SK-N-SH (cell line): ENCODE data around the gene SLC36A4. TPM values are rescaled to one million over a fixed set of nuclear protein-coding genes. Genes with fewer than 3 reads are reported as not detected.

Experiments used
- CTCF ChIA-PET: fragments of 300-600, 350-600 bp; formaldehyde crosslinking; extraction: SDS; loops from one replicate; lab custom pipeline; 2021; lab: Yijun Ruan, JAX
- POLR2A ChIA-PET: fragments of 350-600 bp; sonication (Branson Sonifier 250); formaldehyde crosslinking; extraction: SDS; loops from one replicate; lab custom pipeline; 2020; ENCODE audit warnings: antibody characterized with exemption, inconsistent platforms; lab: Yijun Ruan, JAX
- DNase-seq: peaks from one replicate; pipeline ENCODE4 v3.0.0; 2012
- H2AFZ ChIP-seq: fragments of 200-600 bp; sonication (generic); 2 replicates; pipeline ENCODE4 v1.8.1; 2016; ENCODE audit warnings: antibody characterized with exemption, mild to moderate bottlenecking, low read depth
- H3F3A ChIP-seq: fragments of 200-600 bp; sonication (generic); replicated peaks from 2 replicates; pipeline ENCODE3; 2016; ENCODE audit warnings: antibody characterized with exemption, mild to moderate bottlenecking; ENCODE audit not compliant: insufficient read depth
- H3K27ac ChIP-seq, 2 experiments: fragments of 200-500 bp in 1 of 2; fragments of 200-600 bp in 1 of 2; sonication (Bioruptor generic) in 1 of 2; sonication (generic), shearing (Covaris generic) in 1 of 2; 2 replicates each; pipeline versions ENCODE4 v1.5.1 to v1.6.1; 2014 to 2016; ENCODE audit warnings: low read depth in 2 of 2, inconsistent platforms in 1 of 2, low read length in 1 of 2, mild to moderate bottlenecking in 1 of 2, mixed read lengths in 1 of 2
- H3K27me3 ChIP-seq: fragments of 200-600 bp; sonication (generic), shearing (Covaris generic); 2 replicates; pipeline ENCODE4 v1.6.1; 2016; ENCODE audit warnings: mixed run types; ENCODE audit not compliant: insufficient read depth
- H3K36me3 ChIP-seq, 2 experiments: fragments of 200-500 bp in 1 of 2; fragments of 200-600 bp in 1 of 2; sonication (Bioruptor generic) in 1 of 2; sonication (generic) in 1 of 2; replicated peaks in 1 of 2; 2 replicates each; pipeline versions ENCODE3 to v1.5.1; 2014 to 2016; ENCODE audit warnings: low read length in 1 of 2, mild to moderate bottlenecking in 1 of 2; ENCODE audit not compliant: insufficient read depth in 2 of 2, control insufficient read depth in 1 of 2
- H3K4me1 ChIP-seq, 2 experiments: fragments of 200-500 bp in 1 of 2; fragments of 200-600 bp in 1 of 2; sonication (Bioruptor generic) in 1 of 2; sonication (generic), shearing (Covaris generic) in 1 of 2; 2 replicates each; pipeline versions ENCODE4 v1.5.1 to v1.6.1; 2014 to 2016; ENCODE audit warnings: low read depth in 1 of 2, low read length in 1 of 2, mixed run types in 1 of 2; ENCODE audit not compliant: insufficient read depth in 2 of 2, control insufficient read depth in 1 of 2
- H3K4me2 ChIP-seq: fragments of 200-600 bp; sonication (generic), shearing (Covaris generic); 2 replicates; pipeline ENCODE4 v1.6.1; 2017; ENCODE audit warnings: mixed run types
- H3K4me3 ChIP-seq, 2 experiments: fragments of 200-500 bp in 1 of 2; fragments of 200-600 bp in 1 of 2; sonication (Bioruptor generic) in 1 of 2; sonication (generic), shearing (Covaris generic) in 1 of 2; 2 replicates each; pipeline versions ENCODE4 v1.5.1 to v1.8.1; 2014 to 2016; ENCODE audit warnings: low read depth in 2 of 2, inconsistent platforms in 1 of 2, low read length in 1 of 2, mild to moderate bottlenecking in 1 of 2, mixed read lengths in 1 of 2, moderate library complexity in 1 of 2
- H3K79me2 ChIP-seq: fragments of 200-600 bp; sonication (generic); 2 replicates; pipeline ENCODE4 v1.8.1; 2017; ENCODE audit warnings: mild to moderate bottlenecking; ENCODE audit not compliant: insufficient read depth
- H3K9ac ChIP-seq: fragments of 200-600 bp; sonication (generic); 2 replicates; pipeline ENCODE4 v1.6.1; 2017; ENCODE audit warnings: mixed run types
- H3K9me2 ChIP-seq: fragments of 200-600 bp; sonication (generic); 2 replicates; pipeline ENCODE4 v1.6.1; 2017; ENCODE audit warnings: mixed run types
- H3K9me3 ChIP-seq: fragments of 200-600 bp; sonication (generic); 2 replicates; pipeline ENCODE4 v1.6.1; 2017; ENCODE audit warnings: mixed run types, mild to moderate bottlenecking, moderate library complexity
- H4K20me1 ChIP-seq: fragments of 200-600 bp; sonication (generic); 2 replicates; pipeline ENCODE4 v1.6.1; 2017; ENCODE audit warnings: mild to moderate bottlenecking, mixed run types; ENCODE audit not compliant: insufficient read depth
- ELF1 ChIP-seq: IDR thresholded peaks from 2 replicates; pipeline ENCODE4 v1.4.0; 2012
- FOSL2 ChIP-seq: IDR thresholded peaks from 2 replicates; pipeline ENCODE4 v1.4.0; 2012; ENCODE audit warnings: low read depth, mild to moderate bottlenecking, moderate library complexity, borderline replicate concordance
- FOXM1 ChIP-seq: IDR thresholded peaks from 2 replicates; pipeline ENCODE4 v1.4.0; 2012; ENCODE audit warnings: low read depth, mild to moderate bottlenecking
- GATA2 ChIP-seq: sonication (generic); formaldehyde crosslinking; IDR thresholded peaks from 2 replicates; pipeline ENCODE4 v1.5.0; 2020; ENCODE audit warnings: mild to moderate bottlenecking, missing genetic modification reagents
- IRF3 ChIP-seq: fragments of 150-350 bp; IDR thresholded peaks from 2 replicates; pipeline ENCODE4 v1.6.1; 2016; ENCODE audit warnings: mild to moderate bottlenecking, low read depth, low read length
- JUND ChIP-seq: IDR thresholded peaks from 2 replicates; pipeline ENCODE4 v1.4.0; 2012
- MAX ChIP-seq: IDR thresholded peaks from 2 replicates; pipeline ENCODE4 v1.4.0; 2012; ENCODE audit warnings: low read depth
- MEF2A ChIP-seq: IDR thresholded peaks from 2 replicates; pipeline ENCODE4 v1.4.0; 2012; ENCODE audit warnings: low read depth, borderline replicate concordance
- MXI1 ChIP-seq: IDR thresholded peaks from 2 replicates; pipeline ENCODE4 v1.6.1; 2012; ENCODE audit warnings: mild to moderate bottlenecking, low read depth, low read length, improper control_type of control experiment
- NRF1 ChIP-seq: IDR thresholded peaks from 2 replicates; pipeline ENCODE4 v1.6.1; 2012; ENCODE audit warnings: low read depth, mild to moderate bottlenecking, low read length
- PBX3 ChIP-seq: IDR thresholded peaks from 2 replicates; pipeline ENCODE4; 2012
- TAF1 ChIP-seq: IDR thresholded peaks from 2 replicates; pipeline ENCODE4 v1.6.1; 2012; ENCODE audit warnings: low read depth, mild to moderate bottlenecking, low read length, moderate library complexity, borderline replicate concordance
- TCF12 ChIP-seq: IDR thresholded peaks from 2 replicates; pipeline ENCODE4 v1.4.0; 2012
- TEAD4 ChIP-seq: IDR thresholded peaks from 2 replicates; pipeline ENCODE4 v1.4.0; 2012; ENCODE audit warnings: mild to moderate bottlenecking, borderline replicate concordance; ENCODE audit not compliant: insufficient read depth
- USF2 ChIP-seq: fragments of 150-350 bp; IDR thresholded peaks from 2 replicates; pipeline ENCODE4 v1.6.1; 2017; ENCODE audit warnings: antibody characterized with exemption, low read length, low read depth, borderline replicate concordance
- YY1 ChIP-seq: IDR thresholded peaks from 2 replicates; pipeline ENCODE4 v1.4.0; 2012; ENCODE audit warnings: low read depth, mild to moderate bottlenecking
- ZBTB33 ChIP-seq: IDR thresholded peaks from 2 replicates; pipeline ENCODE4 v1.4.0; 2012; ENCODE audit warnings: low read depth, borderline replicate concordance
- WGBS: methylation state at CpG from one replicate; pipeline ENCODE4 v1.1.6; 2017; ENCODE audit warnings: low lambda C conversion rate; 5-methylcytosine and 5-hydroxymethylcytosine counted together
- polyA plus RNA-seq, 3 experiments: library from polyadenylated mRNA; depleted of rRNA; stranded (reverse); fragments of >200 nt; gene quantifications; 2 replicates each; pipeline ENCODE4 v1.2.3, GENCODE V29; 2012

Gene SLC36A4
- polyA plus RNA-seq, 1 of the 3 experiments (the other 2 are of a cell fraction) = 9.7 TPM

GRCh38 chr11:93216511-93217101, 18.8 kb upstream of the SLC36A4 start:
- Histone ChIP-seq H3K4me3 (no peak overlapping the region), H3K27me3 (peaks cover 8% of the 10 kb centered on the region; the same call in 1 of the 2 replicates), H3F3A (no peaks in the 10 kb centered on the region), H3K36me3 (no peaks in the 10 kb centered on the region), H4K20me1 (no peaks in the 10 kb centered on the region), H3K4me1 (peaks cover 0 to 10% of the 10 kb centered on the region in 2 experiments; a peak in 2 of 4 replicates), H3K27ac (peak overlapping the region in 1 of 2 experiments; percentile 67; a peak in 2 of 4 replicates), H3K79me2 (no peaks in the 10 kb centered on the region), H3K4me2 (no peak overlapping the region), H3K9me3 (no peaks in the 10 kb centered on the region), H3K9ac (no peak overlapping the region), H2AFZ (no peak overlapping the region), H3K9me2 (no peaks in the 10 kb centered on the region)
- peak; percentile 27 for DNase-seq
- CTCF ChIA-PET = interaction anchor here (1.1 to 1.7 kb wide), 4 partner anchors 8 to 275 kb away, joined by 3 to 8 read pairs (median 5); no protein-coding TSS in a partner anchor
- WGBS = 31% methylated on average over 5 of the region's 5 CpGs
- TF ChIP-seq ELF1 = no peak
- TF ChIP-seq TAF1 = no peak
- no peak for TF ChIP-seq MXI1
- TF ChIP-seq IRF3 = no peak
- no peak for TF ChIP-seq YY1
- TF ChIP-seq GATA2 (CRISPR knock-in tag) = no peak; the same call in 1 of the 2 replicates
- TF ChIP-seq TCF12 = no peak
- no peak for TF ChIP-seq MAX
- no peak for TF ChIP-seq MEF2A
- TF ChIP-seq TEAD4 = no peak
- TF ChIP-seq JUND = no peak
- TF ChIP-seq ZBTB33 = no peak
- TF ChIP-seq FOSL2 = no peak
- no peak for TF ChIP-seq NRF1
- no peak for TF ChIP-seq PBX3
- no peak for TF ChIP-seq FOXM1
- no peak for TF ChIP-seq USF2
- POLR2A ChIA-PET = no interaction called here
